NCI-H1105 (cell line): ENCODE results near the gene DEPDC5.

Source experiments
- DNase-seq: peaks from one replicate; lab custom pipeline; 2025; lab: John Stamatoyannopoulos, UW

The DEPDC5 gene

GRCh38 chr22:31895411-31896123 lies 141.7 kb downstream of the DEPDC5 start:
- no peak for DNase-seq

DNA sequence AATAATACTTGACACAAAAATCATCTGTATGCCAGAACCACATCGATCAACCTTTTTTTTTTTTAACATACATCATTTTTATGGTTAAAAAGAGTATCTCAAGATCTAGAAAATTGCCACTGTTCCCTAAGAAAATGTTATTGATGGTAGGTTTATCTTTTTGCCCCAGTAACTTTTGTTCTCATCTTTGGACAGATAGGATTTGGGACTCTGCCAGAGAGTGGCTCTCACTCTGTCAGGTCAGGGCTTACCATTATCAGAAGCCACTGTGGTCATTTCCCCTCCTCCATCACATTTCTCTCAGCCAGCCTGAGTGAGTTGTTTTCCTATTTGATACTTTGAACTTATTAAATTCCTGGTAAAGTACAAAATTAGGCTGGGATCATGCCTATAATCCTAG lies 142.7 kb downstream of the DEPDC5 start:
- no peak for DNase-seq

GRCh38 chr22:31897842-31898805 lies 144.3 kb downstream of the DEPDC5 start:
- DNase-seq = no peak

DNA sequence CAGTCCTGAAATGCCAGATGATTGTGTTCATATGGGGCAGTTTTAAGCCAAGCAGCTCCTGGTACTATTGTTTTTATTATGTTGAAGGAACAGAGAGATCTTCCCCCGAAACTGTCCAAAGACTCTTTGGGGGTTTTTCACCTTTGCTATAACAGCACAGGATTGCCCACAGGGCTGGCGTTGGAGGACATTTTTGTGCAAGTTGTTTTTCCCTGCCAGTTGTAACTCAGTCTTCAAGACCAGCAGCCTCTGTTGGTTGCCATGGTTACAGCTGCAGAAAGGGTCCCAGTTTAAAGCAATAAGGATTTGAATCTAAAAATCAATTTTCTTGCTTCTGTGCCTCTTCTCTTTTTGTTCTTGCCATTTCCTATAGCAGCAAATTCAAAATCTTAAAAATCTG lies 145.1 kb downstream of the DEPDC5 start:
- no peak for DNase-seq

- DNase-seq = no peak
Observed at GRCh38 chr22:31899669-31900068, 145.8 kb downstream of the DEPDC5 start.

DNA sequence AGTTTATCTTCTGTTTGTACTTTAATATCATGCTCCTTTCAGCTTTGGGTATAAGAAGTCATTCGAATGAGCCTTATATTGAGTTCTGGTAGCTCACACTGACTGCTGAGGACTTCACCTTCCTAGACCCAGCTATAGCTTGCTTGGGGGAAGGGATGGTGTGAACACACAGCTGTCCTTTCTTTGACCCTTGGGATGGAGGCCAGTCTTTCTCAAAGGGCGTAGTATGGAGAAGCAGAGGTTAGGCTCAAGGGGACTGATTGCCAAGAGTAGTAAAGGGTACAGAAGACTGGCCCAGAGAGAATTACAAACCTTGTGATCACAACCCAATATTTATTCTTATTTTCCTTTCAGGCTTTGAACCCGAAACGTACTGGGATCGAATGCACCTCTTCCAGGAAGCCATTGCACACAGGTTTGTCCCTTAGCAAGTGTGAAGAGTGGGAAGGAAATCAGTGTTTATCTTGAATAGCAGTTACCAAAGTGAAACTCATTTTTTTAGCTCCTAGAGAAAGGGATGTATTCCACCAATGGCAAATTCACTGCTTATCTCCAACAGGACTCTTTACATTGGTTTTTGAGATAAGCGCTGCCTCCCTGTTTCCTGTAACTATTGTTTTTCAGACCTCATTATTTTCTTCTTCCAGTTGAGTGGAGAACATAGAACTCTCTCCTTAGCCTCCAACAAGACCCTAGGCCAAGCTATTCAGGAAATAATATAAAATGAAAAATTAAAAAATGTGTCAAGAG lies 147.7 kb downstream of the DEPDC5 start:
- no peak for DNase-seq

GRCh38 chr22:31904651-31905050 lies 150.8 kb downstream of the DEPDC5 start:
- no peak for DNase-seq

DNA sequence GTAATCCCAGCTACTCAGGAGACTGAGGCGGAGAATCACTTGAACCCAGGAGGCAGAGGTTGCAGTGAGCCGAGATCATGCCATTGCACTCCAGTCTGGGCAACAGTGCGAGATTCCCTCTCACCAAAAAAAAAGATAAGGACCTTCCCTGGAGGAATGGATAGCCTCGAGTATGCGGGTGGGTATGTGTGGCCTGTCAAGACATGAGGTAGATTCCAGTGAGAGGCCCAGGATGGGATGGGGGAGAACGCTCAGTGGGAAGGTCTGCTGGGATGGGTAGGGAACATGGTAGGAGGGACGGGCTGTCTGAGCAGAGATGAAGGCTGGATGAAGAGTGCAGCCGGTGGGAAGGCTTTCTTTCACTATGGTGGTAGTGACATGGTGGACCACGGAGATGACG lies 151.5 kb downstream of the DEPDC5 start:
- no peak for DNase-seq

- no peak for DNase-seq
Observed at GRCh38 chr22:31906086-31906485, 152.3 kb downstream of the DEPDC5 start.

DNA sequence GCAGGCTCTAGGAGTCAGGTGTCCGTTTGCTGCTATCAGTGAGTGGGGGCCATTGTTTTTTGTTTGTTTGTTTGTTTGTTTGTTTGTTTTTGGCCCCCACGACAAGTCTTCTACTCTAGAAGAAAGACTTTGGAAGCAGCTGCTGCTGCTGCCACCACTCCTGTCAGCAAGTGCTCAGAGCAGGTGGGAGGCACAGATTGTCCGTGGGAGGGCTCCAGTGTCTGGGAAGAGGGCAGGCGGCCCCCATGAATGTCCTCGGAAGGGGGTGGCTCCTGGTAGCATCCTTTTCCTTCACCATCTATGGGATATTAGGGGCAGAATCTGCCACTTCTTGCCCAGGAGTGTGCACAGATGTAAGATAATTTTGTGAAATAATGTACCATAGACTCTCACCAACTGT lies 152.8 kb downstream of the DEPDC5 start:
- no peak for DNase-seq

DNA sequence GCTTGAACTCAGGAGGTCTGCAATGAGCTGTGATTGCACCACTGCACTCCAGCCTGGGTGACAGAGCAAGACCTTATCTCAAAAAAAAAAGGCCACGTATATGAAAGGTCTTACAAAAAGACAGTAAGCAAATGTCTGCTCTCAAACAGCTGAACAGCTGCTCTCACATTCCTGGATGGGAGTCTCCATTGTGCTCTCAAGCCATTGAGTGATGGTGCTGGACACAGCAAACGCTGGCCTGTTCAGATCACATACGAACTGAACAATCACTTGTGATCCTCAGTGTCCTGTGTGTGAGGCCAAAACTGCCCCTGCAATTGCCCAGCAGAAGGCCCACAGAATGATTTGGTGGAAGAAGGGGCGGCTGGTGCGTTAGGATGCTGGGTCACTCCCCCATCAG lies 156.2 kb downstream of the DEPDC5 start:
- DNase-seq = no peak

DNA sequence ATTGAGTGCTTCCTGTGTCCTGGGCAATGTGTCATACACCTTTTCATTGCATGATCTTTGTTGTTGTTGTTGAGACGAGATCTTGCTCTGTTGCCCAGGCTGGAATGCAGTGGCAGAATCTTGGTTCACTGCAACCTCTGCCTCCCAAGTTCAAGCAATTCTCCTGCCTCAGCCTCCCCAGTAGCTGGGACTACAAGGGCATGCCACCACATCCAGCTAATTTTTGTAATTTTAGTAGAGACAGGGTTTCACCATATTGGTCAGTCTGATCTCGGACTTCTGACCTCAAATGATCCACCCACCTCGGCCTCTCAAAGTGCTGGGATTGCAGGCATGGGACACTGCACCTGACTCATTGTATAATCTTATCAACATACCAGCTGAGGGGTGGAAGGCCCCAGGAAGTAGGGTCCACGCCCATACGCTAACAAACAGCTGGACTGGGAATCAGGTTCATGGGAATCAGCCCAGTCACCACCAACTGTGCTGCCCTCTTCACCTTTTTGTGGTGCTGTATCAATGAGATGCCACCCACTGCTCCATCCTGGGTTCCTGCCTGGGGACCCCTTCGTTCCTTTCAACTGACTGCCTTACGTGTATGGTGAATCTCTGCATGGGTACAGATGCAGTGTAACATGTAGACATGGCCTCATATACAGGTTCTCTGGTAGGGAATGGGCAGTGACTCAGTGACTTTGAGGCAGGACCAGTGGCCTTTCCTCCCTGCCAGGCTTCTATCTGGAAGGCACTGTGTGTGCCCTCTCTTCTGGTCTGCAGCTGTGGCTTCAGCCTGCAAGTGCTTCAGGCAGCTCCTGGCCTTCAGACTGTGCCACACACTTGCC lies 158.0 kb downstream of the DEPDC5 start:
- DNase-seq = no peak

- DNase-seq = no peak
Observed at GRCh38 chr22:31912407-31912743, 158.6 kb downstream of the DEPDC5 start.

DNA sequence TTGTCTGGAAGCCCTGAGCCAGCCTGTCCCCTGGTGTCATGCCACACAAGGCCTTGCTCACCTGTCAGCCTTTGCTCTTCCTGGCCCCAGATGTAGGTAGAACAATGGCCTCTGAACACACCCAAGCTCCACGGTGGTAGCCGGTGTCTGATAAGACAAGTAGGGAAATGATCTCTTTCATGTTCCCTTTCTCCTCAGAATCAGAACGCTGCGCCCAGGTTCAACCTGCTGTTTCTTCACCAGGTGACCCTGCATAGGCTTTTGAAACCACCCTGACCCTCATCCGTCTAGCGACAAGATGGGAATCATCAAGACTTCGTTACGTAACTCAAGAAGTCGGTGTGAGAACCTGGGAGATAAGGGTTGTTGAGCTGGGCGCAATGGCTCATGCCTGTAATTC lies 161.8 kb downstream of the DEPDC5 start:
- DNase-seq = no peak

DNA sequence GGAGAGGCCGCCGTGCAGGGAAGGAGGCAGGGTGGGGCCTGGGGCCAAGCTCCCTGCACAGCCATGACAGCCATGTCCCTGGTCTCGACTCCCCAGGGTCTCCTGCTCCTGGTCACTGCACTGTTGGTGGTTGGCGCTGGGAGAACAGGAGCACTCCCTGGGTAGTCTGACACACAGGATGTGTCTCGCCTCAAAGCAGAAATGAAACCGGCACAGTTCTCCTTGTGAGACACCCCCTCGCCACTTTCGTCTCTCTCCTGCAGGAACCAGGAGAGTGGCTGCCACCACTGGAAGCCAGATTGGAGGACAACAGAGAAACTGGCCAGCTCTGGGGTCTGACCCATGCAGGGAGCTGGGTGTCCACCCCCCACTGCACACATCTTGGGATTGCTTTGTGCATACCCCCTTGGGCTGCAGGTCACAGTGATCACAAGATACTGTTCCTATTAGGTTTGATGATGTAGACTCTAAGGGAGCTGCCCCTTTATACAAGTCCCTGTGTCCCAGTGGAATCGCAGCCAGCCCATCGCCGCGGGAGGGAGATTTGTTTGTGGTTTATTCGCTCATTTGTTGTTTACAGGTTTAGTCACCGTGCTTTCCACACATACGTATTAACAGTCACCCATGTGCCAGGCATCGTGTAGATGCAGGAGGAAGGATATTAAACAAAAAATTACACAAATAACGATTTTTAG lies 163.6 kb downstream of the DEPDC5 start:
- no peak for DNase-seq

GRCh38 chr22:31919730-31920129 lies 165.9 kb downstream of the DEPDC5 start:
- DNase-seq = no peak

- DNase-seq = no peak
Observed at GRCh38 chr22:31920306-31920705, 166.5 kb downstream of the DEPDC5 start.

- no peak for DNase-seq
Observed at GRCh38 chr22:31921106-31921505, 167.3 kb downstream of the DEPDC5 start.

GRCh38 chr22:31922534-31922933 lies 168.7 kb downstream of the DEPDC5 start:
- no peak for DNase-seq

- DNase-seq = no peak
Observed at GRCh38 chr22:31923136-31923535, 169.3 kb downstream of the DEPDC5 start.

GRCh38 chr22:31923747-31924146 lies 169.9 kb downstream of the DEPDC5 start:
- no peak for DNase-seq
